Measurements from ENCODE around the gene RFC3. TPM values are rescaled to one million over a fixed set of nuclear protein-coding genes. Genes with fewer than 3 reads are reported as not detected.

RFC3 gene
- total RNA-seq, 4 donors from 2014 or later: 5.4 to 32.2 (median 8.7) TPM

DNA sequence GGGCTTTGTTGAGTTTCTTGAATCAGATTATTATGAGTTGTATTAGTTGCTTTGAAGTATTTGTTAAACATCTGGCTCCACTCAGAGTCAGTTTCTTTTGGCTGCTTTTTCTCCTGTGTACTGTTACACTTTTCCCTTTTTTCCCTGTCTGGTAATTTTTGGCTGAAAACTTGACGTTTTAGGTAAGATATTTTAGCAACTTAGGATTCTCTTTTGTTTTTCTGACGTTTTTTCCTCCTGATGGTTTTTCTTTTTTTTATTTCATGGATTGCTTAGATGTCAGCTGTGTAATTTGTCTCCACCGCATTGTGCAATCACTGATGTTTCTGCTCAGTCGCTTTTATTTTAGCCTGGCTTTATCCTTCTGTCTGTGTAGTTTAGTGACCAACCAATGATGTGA lies 20.7 kb downstream of the RFC3 start:
- no peaks in the 10 kb centered on the region for H3K4me1 ChIP-seq
- H3K9me3 ChIP-seq: no peaks in the 10 kb centered on the region
- H3K36me3 ChIP-seq: no peaks in the 10 kb centered on the region
- no peak for DNase-seq
- no peak overlapping the region for H3K27ac ChIP-seq
- TF ChIP-seq, protein P1, sequence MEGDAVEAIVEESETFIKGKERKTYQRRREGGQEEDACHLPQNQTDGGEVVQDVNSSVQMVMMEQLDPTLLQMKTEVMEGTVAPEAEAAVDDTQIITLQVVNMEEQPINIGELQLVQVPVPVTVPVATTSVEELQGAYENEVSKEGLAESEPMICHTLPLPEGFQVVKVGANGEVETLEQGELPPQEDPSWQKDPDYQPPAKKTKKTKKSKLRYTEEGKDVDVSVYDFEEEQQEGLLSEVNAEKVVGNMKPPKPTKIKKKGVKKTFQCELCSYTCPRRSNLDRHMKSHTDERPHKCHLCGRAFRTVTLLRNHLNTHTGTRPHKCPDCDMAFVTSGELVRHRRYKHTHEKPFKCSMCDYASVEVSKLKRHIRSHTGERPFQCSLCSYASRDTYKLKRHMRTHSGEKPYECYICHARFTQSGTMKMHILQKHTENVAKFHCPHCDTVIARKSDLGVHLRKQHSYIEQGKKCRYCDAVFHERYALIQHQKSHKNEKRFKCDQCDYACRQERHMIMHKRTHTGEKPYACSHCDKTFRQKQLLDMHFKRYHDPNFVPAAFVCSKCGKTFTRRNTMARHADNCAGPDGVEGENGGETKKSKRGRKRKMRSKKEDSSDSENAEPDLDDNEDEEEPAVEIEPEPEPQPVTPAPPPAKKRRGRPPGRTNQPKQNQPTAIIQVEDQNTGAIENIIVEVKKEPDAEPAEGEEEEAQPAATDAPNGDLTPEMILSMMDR (IDR thresholded peaks at IDR 0.05): no peak
- no peak for TF ChIP-seq POLR2A (IDR thresholded peaks at IDR 0.05)
- no peak overlapping the region for H3K4me3 ChIP-seq
- no peaks in the 10 kb centered on the region for H3K27me3 ChIP-seq

DNA sequence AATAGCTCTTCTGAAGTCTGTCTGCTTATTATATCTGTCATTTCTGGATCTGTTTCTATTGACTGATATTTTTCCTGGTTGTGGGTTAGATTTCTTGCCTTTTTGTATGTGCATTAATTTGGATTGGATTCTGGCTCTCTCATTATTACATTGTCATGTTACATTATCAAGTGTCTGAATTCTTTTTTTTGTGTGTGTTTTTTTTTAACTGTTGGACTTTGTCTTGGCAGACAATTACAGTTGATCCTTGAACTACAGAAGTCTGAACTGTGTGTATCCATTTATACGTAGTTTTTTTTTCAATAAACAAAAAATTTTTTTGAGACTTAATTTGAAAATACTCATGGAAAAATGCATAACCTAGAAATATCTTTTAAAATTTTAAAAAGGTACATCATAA lies 22.5 kb downstream of the RFC3 start:
- Histone ChIP-seq H3K4me3 (no peak overlapping the region), H3K4me1 (no peaks in the 10 kb centered on the region), H3K27me3 (no peaks in the 10 kb centered on the region), H3K36me3 (no peaks in the 10 kb centered on the region), H3K9me3 (no peaks in the 10 kb centered on the region), H3K27ac (no peak overlapping the region)
- TF ChIP-seq, protein P1 (IDR thresholded peaks at IDR 0.05): no peak
- no peak for TF ChIP-seq POLR2A (IDR thresholded peaks at IDR 0.05)
- no peak for DNase-seq

DNA sequence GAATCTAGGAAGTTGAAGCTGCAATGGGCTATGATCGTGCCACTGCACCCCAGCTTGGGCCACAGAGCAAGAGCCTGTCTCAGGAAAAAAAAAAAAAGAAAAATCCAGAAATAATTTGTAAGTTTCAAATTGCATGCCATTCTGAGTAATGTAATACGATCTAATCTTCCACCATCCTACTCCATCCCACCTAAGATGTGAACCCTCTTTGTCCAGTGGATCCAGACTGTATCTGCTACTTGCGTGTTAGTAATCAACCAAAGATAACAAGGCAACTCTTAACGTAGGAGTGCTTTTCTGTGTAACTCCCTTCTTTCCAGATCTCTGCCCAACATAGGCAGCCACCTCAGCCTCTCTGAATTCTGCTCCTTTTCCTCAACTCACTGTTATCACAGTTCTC lies 24.3 kb downstream of the RFC3 start:
- H3K27ac ChIP-seq: no peak overlapping the region
- no peak overlapping the region for H3K4me3 ChIP-seq
- H3K9me3 ChIP-seq: no peaks in the 10 kb centered on the region
- DNase-seq: no peak
- TF ChIP-seq, protein P1 (IDR thresholded peaks at IDR 0.05): no peak
- TF ChIP-seq POLR2A (IDR thresholded peaks at IDR 0.05): no peak
- H3K36me3 ChIP-seq: no peaks in the 10 kb centered on the region
- H3K4me1 ChIP-seq: no peaks in the 10 kb centered on the region
- H3K27me3 ChIP-seq: no peaks in the 10 kb centered on the region

DNA sequence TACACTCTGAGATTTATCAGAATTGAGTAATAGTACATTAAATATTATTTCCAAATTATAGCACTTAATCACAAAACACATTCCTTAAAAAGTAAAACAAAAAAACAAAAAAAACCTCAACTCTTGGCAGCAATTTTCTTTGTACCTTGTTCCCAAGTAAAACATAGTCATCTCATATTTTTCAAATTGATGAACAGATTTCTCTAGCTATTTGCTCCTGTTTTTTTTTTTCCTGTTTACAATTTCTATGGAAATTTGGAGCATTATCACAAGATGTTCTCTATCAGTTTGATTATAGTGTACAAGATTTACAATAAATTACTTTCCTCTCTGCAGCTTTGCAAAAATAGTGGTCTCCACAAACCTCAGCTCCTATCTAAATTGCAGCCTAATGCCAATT lies 25.0 kb downstream of the RFC3 start:
- Histone ChIP-seq H3K4me1 (no peaks in the 10 kb centered on the region), H3K36me3 (no peaks in the 10 kb centered on the region), H3K9me3 (no peaks in the 10 kb centered on the region), H3K27ac (no peak overlapping the region), H3K4me3 (no peak overlapping the region), H3K27me3 (no peaks in the 10 kb centered on the region)
- TF ChIP-seq, protein P1 (IDR thresholded peaks at IDR 0.05): no peak
- TF ChIP-seq POLR2A (IDR thresholded peaks at IDR 0.05): no peak
- DNase-seq: no peak

DNA sequence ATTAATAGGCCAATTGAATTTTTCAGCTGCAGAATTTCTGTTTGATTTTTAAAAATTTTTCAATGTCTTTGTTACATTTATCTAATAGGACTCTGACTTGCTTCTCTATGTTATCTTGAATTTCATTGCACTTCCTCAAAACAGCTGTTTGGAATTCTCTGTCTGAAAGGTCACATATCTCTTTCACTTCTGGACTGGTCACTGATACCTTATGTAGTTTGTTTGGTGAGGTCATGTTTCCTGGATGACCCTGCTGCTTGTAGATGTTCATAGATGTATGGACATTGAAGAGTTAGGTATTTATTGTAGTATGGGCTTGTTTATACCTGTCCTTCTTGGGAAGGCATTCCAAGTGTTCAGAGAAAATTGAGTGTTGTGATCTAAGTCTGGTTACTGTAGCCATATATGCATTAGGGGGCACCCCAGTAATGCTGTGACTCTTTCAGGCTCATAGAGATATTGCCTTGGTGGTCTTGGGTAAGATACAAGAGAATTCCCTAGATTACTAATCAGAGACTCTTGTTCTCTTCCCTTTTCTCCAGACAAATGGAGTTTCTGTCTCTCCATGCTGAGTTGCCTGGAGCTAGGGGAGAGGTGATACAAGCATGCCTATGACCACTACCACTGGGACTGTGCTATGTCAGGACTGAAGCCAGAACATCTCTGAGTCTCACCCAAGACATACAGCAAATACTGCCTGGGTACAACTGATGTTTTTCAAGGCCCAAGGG lies 27.8 kb downstream of the RFC3 start:
- Histone ChIP-seq H3K27me3 (no peaks in the 10 kb centered on the region), H3K36me3 (no peaks in the 10 kb centered on the region), H3K4me1 (no peaks in the 10 kb centered on the region), H3K4me3 (no peak overlapping the region), H3K9me3 (no peaks in the 10 kb centered on the region), H3K27ac (no peak overlapping the region)
- DNase-seq: no peak
- TF ChIP-seq, protein P1 (IDR thresholded peaks at IDR 0.05): no peak
- TF ChIP-seq POLR2A (IDR thresholded peaks at IDR 0.05): no peak

Measured in Peyer's patch (tissue), 4 donors.